ENCODE results near the gene LCN1. TPM values are rescaled to one million over a fixed set of nuclear protein-coding genes. Genes with fewer than 3 reads are reported as not detected.

Gene LCN1
- total RNA-seq, 1 donor from 2014 or later: not detected

- TF ChIP-seq CTCF (IDR thresholded peaks at IDR 0.05; ENCODE audit: unreplicated experiment): no peak
- H3K4me1 Mint-ChIP-seq (ENCODE audit: unreplicated experiment): peaks cover 5% of the 10 kb centered on the region
- H3K9me3 Mint-ChIP-seq (ENCODE audit: unreplicated experiment): no peaks in the 10 kb centered on the region
- DNase-seq (ENCODE audit: low spot score): no peak
- H3K36me3 Mint-ChIP-seq (ENCODE audit: low read depth, unreplicated experiment): peaks cover 11% of the 10 kb centered on the region
- H3K27me3 Mint-ChIP-seq (ENCODE audit: unreplicated experiment): peaks cover 17% of the 10 kb centered on the region
- H3K27ac Mint-ChIP-seq (ENCODE audit: unreplicated experiment): no peak overlapping the region
- H3K4me3 Mint-ChIP-seq (ENCODE audit: unreplicated experiment): no peak overlapping the region
Observed at GRCh38 chr9:135505406-135506187, 15.6 kb upstream of the LCN1 start.

GRCh38 chr9:135506327-135507103, 14.7 kb upstream of the LCN1 start:
- DNase-seq (ENCODE audit: low spot score): no peak
- Mint-ChIP-seq H3K27ac (ENCODE audit: unreplicated experiment) (no peak overlapping the region), H3K27me3 (ENCODE audit: unreplicated experiment) (peaks cover 16% of the 10 kb centered on the region), H3K4me1 (ENCODE audit: unreplicated experiment) (peaks cover 3% of the 10 kb centered on the region), H3K36me3 (ENCODE audit: low read depth, unreplicated experiment) (peaks cover 11% of the 10 kb centered on the region), H3K9me3 (ENCODE audit: unreplicated experiment) (no peaks in the 10 kb centered on the region), H3K4me3 (ENCODE audit: unreplicated experiment) (no peak overlapping the region)
- TF ChIP-seq CTCF (IDR thresholded peaks at IDR 0.05; ENCODE audit: unreplicated experiment): no peak

DNA sequence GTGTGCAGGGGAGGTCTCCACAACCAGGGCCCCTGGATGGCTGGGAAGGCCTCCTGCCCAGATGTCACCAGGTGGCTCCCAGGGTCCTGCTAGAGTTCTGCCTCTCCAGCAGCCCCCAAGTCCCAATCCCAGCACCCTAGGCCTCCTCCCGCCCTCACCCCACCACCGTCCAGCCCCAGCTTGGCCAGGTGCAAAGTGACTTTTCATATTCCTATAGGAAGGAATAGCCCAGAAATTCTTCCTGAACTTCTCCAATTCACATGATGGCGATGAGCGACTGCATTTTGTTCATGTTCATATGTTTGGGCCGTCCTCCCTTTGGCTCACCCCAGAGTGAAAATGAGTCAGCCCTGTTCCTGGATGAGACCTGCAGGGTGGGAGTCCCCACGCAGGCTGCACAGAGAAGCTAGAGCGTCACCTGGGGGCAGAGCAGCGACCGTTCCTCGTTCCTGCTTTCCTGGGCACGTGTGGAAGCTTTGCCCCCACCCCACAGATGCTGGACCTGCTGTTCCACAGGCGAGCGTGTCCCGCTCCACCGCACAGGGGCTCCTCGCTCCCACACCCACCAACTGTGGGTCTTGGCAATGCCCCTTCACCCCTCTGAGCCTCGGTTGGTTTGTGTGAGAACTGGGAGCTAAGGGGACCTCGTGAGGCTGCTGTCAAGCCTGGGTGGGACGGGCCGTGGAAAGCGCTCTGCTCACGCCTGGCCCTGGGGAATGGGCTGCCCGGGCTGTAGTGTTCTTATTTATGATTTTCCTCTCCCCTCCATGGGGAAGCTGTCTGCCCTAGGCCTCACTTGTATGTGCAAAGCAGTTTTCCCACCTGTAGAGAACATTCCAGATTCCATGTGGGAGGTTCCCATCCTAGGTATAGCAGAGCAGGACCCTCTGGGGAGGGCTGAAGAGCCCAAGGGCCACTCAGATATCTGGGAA, 13.9 kb upstream of the LCN1 start:
- TF ChIP-seq CTCF (IDR thresholded peaks at IDR 0.05; ENCODE audit: unreplicated experiment): no peak
- no peak overlapping the region for H3K27ac Mint-ChIP-seq (ENCODE audit: unreplicated experiment)
- peaks cover 2% of the 10 kb centered on the region for H3K4me1 Mint-ChIP-seq (ENCODE audit: unreplicated experiment)
- no peaks in the 10 kb centered on the region for H3K9me3 Mint-ChIP-seq (ENCODE audit: unreplicated experiment)
- H3K27me3 Mint-ChIP-seq (ENCODE audit: unreplicated experiment): peaks cover 14% of the 10 kb centered on the region
- no peak overlapping the region for H3K4me3 Mint-ChIP-seq (ENCODE audit: unreplicated experiment)
- no peak for DNase-seq (ENCODE audit: low spot score)
- peaks cover 11% of the 10 kb centered on the region for H3K36me3 Mint-ChIP-seq (ENCODE audit: low read depth, unreplicated experiment)

- Mint-ChIP-seq H3K4me1 (ENCODE audit: unreplicated experiment) (peaks cover 7% of the 10 kb centered on the region), H3K27me3 (ENCODE audit: unreplicated experiment) (peaks cover 12% of the 10 kb centered on the region), H3K27ac (ENCODE audit: unreplicated experiment) (no peak overlapping the region), H3K9me3 (ENCODE audit: unreplicated experiment) (no peaks in the 10 kb centered on the region), H3K36me3 (ENCODE audit: low read depth, unreplicated experiment) (peaks cover 8% of the 10 kb centered on the region), H3K4me3 (ENCODE audit: unreplicated experiment) (no peak overlapping the region)
- DNase-seq (ENCODE audit: low spot score): no peak
- TF ChIP-seq CTCF (IDR thresholded peaks at IDR 0.05; ENCODE audit: unreplicated experiment): no peak
Observed at GRCh38 chr9:135508211-135508820, 12.9 kb upstream of the LCN1 start.

Data from endothelial cell (in vitro differentiated cells).